ENCODE measurements around the gene AQP1.

The AQP1 gene

GRCh38 chr7:30907527-30908267, 4.0 kb upstream of the AQP1 start:
- H3K9me3 Mint-ChIP-seq: no peaks in the 10 kb centered on the region
- peaks cover 12% of the 10 kb centered on the region for H3K27me3 Mint-ChIP-seq (ENCODE audit: low read depth, poor library complexity)
- H3K4me1 Mint-ChIP-seq: peaks cover 25% of the 10 kb centered on the region
- no peak overlapping the region for H3K4me3 Mint-ChIP-seq
- no peak for DNase-seq
- TF ChIP-seq CTCF (IDR thresholded peaks at IDR 0.05): no peak
- H3K27ac Mint-ChIP-seq: no peak overlapping the region
- H3K36me3 Mint-ChIP-seq (ENCODE audit: low read depth): no peaks in the 10 kb centered on the region

- Mint-ChIP-seq H3K4me3 (no peak overlapping the region), H3K4me1 (peaks cover 27% of the 10 kb centered on the region), H3K27me3 (ENCODE audit: low read depth, poor library complexity) (peaks cover 15% of the 10 kb centered on the region), H3K36me3 (ENCODE audit: low read depth) (no peaks in the 10 kb centered on the region), H3K9me3 (no peaks in the 10 kb centered on the region), H3K27ac (peak overlapping the region; percentile 22)
- DNase-seq: peak; percentile 27
- peak; percentile 34 for TF ChIP-seq CTCF (IDR thresholded peaks at IDR 0.05)
These were observed 3.0 kb upstream of the AQP1 start for GRCh38 chr7:30908681-30909080.

- no peak overlapping the region for H3K4me3 Mint-ChIP-seq
- no peak for DNase-seq
- peaks cover 27% of the 10 kb centered on the region for H3K4me1 Mint-ChIP-seq
- H3K9me3 Mint-ChIP-seq: no peaks in the 10 kb centered on the region
- peaks cover 15% of the 10 kb centered on the region for H3K27me3 Mint-ChIP-seq (ENCODE audit: low read depth, poor library complexity)
- no peak for TF ChIP-seq CTCF (IDR thresholded peaks at IDR 0.05)
- H3K27ac Mint-ChIP-seq: no peak overlapping the region
- H3K36me3 Mint-ChIP-seq (ENCODE audit: low read depth): no peaks in the 10 kb centered on the region
These were observed 2.2 kb upstream of the AQP1 start for GRCh38 chr7:30909431-30909830.

GRCh38 chr7:30910411-30911073, 1.1 kb upstream of the AQP1 start:
- peaks cover 29% of the 10 kb centered on the region for H3K4me1 Mint-ChIP-seq
- no peak for TF ChIP-seq CTCF (IDR thresholded peaks at IDR 0.05)
- peaks cover 15% of the 10 kb centered on the region for H3K27me3 Mint-ChIP-seq (ENCODE audit: low read depth, poor library complexity)
- no peak overlapping the region for H3K4me3 Mint-ChIP-seq
- DNase-seq: no peak
- H3K27ac Mint-ChIP-seq: no peak overlapping the region
- H3K9me3 Mint-ChIP-seq: no peaks in the 10 kb centered on the region
- no peaks in the 10 kb centered on the region for H3K36me3 Mint-ChIP-seq (ENCODE audit: low read depth)

- TF ChIP-seq CTCF (IDR thresholded peaks at IDR 0.05): no peak
- H3K27me3 Mint-ChIP-seq (ENCODE audit: low read depth, poor library complexity): peaks cover 15% of the 10 kb centered on the region
- H3K4me3 Mint-ChIP-seq: no peak overlapping the region
- H3K36me3 Mint-ChIP-seq (ENCODE audit: low read depth): no peaks in the 10 kb centered on the region
- no peak overlapping the region for H3K27ac Mint-ChIP-seq
- no peaks in the 10 kb centered on the region for H3K9me3 Mint-ChIP-seq
- no peak for DNase-seq
- peaks cover 30% of the 10 kb centered on the region for H3K4me1 Mint-ChIP-seq
These were observed 520 bp upstream of the AQP1 start for GRCh38 chr7:30911133-30911532.
